Ammon's horn (tissue), 1 donor: ENCODE measurements around the gene KCNJ12.
"Not testable (repeated sequence)": the region's sequence is repeated elsewhere in the genome, so short reads cannot be mapped to it uniquely, and the experiment has no call there.

Experiments used
- DNase-seq: peaks from one replicate; pipeline ENCODE4 v3.0.0-alpha.2; 2016; ENCODE audit warnings: low spot score

Gene KCNJ12

DNA sequence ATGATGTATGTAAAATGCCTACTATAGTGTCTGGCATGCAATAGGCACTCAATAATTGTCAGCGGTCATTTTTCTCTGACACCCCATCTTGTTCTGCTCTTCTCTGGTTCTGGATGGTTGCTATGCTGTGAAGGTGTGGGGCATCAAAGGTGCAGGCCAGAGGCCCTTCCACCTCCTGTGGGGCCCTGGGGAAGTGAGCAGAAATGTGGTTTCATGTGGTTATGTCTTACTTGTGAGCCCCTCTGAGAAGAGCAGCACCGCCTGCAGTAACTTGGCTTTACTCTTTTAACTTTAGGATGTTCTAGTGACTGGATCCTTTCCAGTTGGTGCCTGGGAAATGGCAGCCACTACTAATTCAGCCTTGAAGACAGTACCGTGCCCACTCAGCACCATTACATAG lies 32.1 kb downstream of the KCNJ12 start:
- DNase-seq, result not testable (repeated sequence)

DNA sequence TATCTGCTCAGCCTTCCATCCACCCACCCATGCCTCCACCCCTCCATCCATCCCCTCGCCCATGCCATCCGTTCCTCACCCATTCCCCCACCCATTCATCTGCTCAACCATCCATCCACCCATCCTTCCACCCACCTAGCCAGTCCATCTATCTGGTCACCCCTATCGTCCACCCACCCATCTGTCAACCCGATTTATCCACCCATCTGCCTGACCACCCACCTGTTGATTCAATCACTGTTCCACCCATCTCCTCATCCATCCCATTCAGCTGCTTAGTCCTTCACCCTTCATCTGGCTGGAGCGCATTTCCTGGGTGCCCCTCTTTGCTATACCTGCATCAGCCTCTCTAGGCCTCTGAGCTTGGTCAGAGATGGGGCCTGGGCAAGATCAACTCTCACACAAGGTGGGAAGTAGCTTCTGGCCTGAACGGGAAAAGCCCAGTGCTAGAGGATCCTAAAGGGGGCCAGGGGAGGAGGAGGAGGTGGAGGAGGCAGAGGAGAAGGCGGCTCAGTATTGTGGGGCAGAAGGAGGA lies 32.7 kb downstream of the KCNJ12 start:
- not testable (repeated sequence) for DNase-seq

DNA sequence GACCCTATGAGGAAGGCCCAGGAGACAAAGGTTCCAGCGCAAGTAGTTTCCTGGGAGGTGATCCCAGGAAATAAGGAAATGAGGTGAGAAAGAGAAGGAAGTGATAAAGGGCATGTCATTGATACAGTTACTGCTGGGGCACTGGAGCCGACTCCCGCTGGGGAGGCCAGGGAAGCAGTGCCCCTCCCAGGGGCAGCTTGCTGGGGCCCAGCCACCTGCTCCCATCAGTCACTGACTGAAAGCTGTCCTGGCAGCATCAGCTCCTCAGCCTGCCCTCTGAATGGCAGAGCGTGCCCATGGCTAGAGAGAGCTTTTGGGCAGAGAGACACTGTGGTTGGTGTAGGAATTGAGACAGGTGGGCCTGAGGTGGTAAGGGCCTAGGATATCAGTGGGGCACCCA lies 33.2 kb downstream of the KCNJ12 start:
- DNase-seq, result not testable (repeated sequence)

DNA sequence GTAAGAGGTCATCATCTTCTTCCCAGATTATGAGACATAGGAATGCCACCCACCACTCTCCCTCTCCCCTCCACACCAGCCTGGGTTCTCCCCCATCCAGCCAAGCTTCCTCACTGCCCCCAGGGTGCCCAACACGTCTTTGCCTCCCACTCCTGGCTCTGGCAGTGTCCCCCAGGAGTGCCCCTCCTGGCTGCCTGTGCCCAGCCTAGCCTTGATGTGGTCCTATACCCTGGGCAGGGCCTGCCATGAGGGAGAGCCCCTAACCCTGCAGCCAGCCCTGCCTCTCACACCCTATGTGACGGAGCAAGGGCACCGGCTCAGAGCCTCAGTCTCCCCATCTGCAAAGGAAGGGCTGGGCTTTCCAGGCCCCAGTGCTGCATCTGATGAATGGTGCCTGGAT lies 33.8 kb downstream of the KCNJ12 start:
- DNase-seq, result not testable (repeated sequence)

DNA sequence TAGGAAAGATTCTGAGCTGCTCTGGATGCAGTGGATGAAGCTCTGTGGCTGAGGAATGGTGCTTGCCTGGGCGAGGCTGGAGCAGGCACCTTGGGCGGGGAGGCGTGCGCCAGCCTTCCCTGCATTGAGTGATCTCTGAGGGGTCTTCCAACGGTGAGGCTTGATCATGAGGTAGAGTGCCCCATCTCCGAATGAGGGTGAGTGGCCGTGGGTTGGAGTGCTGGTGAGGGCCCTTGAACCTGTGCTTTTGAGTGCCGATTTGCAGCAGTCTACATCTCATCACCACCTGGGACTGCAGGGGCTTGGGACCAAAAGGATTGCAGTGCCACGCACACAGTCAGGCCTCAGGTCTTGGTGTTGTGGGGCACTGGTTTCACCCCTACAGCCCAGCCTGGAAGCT lies 34.2 kb downstream of the KCNJ12 start:
- not testable (repeated sequence) for DNase-seq

DNA sequence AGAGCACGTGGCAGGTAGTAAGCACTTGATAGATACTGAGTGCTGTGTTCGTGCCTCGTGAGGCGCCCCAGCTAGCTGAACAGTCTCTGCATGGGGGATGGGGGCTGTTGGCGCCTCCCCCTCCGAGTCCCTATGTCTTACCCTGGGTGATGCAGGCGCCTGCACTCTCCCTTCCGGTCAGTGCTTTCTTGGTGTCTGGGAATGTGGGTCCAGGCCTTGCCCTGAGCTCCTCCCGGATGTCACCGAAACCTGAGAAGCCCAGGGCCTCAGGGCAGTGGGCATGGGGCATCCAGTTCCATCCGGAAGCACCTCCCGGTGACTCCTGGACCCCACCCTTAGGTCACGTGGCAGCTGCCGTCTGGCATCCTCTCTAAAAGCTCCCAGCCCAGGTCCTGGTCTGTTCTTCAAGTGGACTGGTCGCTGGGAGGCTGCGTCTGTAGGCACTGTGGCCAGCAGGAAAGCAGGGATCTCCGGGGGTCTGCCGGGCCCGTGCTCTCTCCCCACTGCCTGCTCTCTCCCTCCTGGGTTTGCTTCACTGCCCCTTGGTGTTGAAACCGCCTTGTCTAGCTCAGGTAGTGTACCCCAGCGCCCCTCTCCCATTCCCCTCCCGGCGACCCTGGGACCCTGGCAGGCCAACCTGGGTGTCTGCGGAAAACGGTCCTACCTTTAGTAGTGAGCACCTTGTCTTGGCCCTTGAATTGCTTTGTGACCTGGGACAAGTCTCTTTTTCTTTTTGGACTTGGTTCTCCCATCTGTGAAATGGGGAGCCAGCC lies 34.9 kb downstream of the KCNJ12 start:
- DNase-seq, result not testable (repeated sequence)

DNA sequence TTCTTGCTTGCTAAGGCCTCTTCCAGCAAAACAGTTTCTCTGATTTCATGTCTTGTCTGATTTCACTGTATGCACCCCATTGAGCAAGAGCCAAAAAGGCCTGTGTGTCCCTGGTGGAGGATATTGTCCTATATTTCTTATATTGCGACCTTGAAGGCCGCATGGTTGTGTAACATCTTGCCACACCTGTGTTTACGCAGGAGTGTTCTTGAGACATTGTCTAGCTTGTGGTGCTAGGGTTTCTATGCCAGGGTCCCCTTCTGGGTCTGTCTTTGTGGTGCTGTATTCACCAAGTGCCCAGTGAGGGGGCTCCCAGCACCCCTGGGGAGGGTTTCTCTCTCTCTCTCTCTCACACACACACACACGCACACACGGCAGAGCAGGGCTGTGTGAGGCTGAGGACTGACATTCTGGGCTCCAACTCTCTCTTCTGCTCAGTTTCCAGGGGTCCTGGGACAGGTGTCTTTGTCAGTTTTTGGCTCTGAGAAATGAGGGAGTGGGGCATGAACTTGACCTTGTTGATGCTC lies 35.6 kb downstream of the KCNJ12 start:
- DNase-seq, result not testable (repeated sequence)

DNA sequence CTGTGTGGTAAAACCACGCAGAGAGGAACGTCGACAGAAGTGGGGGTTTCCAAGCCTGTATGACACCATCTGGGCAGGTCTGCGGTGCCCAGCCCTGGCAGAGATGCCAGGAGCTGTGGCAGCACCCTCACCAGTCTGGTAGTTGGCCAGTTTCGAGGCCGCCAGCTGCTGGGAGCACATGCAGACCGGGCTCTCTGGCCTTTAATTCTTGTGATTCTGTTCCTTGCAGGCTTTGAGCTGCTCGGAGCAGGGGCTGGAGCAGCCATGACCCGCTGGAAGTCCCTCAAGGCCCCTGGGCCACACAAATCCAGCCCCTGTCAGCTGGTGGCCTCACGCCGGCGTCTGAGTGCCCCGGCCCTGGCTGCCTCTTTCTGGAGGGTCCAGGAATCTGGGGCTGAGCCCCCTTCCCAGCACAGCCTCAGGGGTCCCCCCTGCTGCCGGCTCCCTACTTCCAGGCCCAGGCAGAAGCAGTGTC lies 36.1 kb downstream of the KCNJ12 start:
- not testable (repeated sequence) for DNase-seq

DNA sequence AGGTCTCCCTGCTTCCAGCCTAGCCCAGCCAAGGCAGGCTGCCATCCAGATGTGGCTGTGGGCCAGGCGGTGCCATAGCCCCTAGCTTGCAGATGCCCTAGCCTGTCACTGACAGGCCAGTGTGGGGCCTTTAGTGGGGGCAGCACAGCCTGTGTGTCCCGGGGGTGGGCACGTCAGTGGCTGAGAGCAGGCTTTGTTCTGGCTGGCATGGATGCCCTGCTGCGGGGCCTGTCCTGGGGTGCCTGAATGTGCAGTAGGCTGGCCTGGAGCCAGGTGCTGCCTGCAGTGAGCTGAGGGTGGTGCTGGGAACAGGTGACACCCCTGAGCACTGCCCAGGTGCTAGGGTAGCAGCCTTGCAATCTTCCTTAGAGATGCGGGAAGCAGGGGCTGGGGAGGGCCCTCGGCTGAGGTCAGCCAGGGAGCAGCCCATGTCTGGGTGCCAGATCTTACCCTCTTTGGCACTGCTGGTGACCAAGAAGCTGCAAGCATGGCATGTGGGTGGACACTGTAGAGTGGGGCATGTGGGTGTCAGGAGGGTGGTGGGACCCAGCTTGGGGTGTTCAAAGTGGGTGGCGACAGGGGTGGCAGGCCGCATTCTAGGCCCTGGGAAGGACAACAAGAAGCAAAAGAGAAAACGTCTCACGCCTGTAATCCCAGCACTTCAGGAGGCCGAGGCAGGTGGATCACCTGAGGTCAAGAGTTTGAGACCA lies 37.6 kb downstream of the KCNJ12 start:
- not testable (repeated sequence) for DNase-seq

DNA sequence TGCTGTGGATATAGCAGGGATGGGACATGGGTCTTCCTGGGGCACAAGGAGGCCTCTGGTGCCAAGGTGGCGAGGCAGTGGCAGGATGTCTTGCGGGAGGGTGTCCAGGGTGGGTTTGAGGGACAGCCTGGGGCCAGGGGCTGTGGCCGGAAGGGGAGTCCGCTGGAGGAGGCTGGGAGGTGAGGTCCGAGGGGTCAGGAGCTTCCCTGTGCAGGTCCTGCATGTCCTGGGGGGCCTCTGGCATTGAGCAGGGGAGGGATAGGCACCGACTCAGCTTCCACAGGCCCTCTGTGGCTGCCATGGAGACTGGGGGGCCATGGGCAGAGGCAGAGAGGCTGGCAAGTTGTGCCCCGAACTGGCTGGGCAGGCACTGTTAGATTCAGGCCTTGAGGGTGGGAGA lies 38.5 kb downstream of the KCNJ12 start:
- DNase-seq, result not testable (repeated sequence)

DNA sequence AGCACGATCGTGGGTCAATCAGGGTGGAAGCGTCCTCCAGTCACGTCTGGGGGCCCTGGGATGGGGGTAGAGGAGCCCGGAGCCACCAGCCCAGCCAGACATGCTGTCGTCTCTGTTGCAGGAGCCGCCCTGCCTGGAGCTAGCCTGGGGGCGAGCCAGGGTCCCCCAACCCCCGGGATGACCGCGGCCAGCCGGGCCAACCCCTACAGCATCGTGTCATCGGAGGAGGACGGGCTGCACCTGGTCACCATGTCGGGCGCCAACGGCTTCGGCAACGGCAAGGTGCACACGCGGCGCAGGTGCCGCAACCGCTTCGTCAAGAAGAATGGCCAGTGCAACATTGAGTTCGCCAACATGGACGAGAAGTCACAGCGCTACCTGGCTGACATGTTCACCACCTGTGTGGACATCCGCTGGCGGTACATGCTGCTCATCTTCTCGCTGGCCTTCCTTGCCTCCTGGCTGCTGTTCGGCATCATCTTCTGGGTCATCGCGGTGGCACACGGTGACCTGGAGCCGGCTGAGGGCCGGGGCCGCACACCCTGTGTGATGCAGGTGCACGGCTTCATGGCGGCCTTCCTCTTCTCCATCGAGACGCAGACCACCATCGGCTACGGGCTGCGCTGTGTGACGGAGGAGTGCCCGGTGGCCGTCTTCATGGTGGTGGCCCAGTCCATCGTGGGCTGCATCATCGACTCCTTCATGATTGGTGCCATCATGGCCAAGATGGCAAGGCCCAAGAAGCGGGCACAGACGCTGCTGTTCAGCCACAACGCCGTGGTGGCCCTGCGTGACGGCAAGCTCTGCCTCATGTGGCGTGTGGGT lies 39.2 kb downstream of the KCNJ12 start:
- DNase-seq, result not testable (repeated sequence)

DNA sequence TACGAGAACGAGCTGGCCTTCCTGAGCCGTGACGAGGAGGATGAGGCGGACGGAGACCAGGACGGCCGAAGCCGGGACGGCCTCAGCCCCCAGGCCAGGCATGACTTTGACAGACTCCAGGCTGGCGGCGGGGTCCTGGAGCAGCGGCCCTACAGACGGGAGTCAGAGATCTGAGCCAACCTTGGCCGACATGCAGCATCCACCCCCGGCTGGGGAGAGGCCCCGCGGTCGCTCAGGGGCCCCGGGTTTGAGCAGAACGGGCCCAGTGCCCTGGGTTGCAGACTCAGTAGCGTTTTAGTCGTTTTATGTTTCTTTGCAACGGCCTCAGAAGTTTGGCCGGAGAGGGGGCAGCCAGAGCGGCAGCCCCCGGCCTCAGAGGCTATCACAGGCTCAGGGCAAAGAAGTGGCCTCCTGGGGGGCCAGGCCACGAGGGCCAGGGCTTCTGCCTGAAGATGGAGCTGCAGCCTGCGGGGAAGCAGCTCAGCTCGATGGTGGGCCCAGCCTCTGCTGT lies 40.4 kb downstream of the KCNJ12 start:
- not testable (repeated sequence) for DNase-seq

DNA sequence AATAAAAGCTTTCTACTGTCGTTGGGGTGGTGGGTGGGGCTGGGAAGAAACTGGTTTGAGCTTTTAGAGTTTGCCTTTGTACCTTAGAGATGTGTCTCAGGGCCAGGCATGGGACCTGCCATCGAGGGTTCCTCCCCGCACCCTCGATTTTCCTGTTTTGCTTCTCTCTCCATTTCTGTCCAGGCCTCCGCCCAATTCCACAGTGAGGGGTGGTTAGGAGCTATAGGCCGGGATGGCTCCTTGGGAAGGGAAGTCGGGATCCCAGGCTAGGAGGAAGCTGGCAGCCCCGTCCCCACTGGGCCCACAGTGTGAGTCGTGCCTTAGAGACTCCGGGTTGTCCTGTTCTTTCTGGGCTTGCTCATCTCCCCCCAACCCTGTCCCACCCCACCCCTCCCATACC lies 41.2 kb downstream of the KCNJ12 start:
- DNase-seq, result not testable (repeated sequence)

DNA sequence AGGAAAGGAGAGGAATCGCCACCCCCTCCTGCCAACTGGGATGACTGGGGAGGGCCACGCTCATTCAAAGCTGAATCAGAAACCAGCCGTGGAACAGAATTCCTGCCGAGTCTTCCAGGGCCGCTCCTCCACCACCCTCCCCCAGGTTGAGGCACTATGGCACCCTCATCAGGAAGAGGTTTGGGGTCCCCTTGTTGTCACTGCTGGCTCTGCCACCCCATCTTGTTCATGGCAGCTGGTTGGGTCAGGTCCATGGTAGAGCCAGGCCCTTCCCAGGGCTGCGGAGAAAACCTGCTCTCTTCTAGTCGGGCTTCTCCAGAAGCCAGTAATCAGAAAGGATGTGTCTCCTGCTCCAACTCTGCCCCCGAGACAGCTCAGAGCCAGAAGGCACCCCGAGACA lies 41.8 kb downstream of the KCNJ12 start:
- no peak for DNase-seq

DNA sequence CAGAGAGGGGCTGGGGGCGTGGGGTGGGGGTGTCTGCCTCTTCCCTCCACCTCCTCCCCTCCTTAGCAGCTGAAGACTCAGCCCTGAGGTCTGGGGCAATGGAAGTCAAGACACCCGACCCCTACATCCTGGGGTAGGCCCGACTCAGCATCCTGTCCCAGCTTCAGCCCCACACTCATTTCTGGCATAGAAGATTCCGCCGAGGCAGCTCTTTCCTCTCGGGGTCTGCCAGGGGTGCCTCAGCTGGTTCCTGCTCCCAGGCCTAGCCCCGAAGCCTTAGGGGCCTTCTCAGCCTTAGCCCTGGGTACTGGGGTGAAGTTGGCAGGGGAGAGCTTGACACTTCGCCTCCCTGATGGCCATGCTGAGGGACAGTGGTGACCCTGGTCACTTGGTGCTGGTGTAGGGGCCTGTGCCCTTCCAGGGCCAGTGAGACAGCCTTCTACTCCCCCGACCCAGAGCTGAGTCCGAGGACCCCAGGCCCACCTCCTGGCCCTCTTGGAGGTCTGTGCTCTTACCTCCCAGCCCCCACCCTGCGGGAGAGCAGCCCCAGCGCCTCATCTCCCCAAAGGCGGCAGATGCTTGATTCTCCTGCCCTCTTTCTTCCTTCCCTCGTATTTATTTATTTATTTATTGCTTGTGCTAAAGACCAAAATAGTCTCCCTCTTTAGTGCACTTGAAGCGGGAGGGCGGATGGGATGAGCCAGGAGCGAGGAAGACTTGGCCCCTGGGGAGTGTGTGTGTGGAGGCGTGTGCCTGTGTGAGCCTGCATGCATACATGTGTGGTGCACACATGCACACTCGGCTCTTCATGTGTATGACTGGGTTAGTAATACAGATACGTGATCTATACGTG lies 42.5 kb downstream of the KCNJ12 start:
- no peak for DNase-seq

DNA sequence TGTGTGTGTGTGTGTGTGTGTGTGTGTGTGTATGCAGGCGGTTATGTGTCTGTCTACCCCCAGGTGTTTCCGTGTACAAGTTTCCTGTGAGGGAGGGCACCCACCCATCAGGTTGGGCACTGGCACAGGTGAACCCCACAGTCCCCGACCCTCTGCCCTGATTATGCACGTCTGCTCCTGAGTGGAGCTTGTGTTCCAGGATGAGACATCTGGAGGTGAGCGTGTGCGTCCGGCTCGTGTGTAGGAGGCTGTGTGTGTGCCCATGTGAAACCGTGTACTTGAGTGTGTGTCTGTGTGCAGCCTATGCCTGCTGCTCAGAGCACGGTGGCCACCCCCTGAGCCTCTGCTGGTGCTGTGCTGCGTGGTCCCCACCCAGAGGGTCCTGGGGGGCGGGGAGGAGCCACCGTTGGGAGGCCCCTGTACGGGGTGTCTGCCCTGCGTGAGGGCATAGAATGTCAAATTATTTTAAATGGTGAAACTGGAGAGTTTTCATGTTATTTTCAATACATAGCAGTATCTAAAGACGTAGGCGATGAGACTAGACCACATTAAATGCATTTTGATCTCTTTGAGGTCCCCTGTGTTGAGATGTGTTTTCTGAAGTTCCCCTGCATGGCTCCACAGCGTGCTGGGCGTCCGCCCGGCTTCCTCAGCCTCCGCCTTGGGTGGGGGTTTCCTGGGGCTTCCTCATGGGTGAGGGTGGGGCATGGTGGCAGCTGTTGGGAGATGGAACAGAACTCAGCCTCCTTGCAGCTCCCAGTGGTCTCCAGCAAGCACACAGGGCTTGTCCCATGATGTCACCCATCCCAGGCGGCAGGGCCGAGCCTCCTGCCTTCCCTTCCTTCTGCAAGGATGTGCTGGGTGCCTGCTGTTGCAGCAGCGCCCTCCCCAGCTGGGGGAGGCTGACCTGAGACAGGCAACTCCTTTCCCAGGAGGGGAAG lies 43.4 kb downstream of the KCNJ12 start:
- DNase-seq, result no peak

DNA sequence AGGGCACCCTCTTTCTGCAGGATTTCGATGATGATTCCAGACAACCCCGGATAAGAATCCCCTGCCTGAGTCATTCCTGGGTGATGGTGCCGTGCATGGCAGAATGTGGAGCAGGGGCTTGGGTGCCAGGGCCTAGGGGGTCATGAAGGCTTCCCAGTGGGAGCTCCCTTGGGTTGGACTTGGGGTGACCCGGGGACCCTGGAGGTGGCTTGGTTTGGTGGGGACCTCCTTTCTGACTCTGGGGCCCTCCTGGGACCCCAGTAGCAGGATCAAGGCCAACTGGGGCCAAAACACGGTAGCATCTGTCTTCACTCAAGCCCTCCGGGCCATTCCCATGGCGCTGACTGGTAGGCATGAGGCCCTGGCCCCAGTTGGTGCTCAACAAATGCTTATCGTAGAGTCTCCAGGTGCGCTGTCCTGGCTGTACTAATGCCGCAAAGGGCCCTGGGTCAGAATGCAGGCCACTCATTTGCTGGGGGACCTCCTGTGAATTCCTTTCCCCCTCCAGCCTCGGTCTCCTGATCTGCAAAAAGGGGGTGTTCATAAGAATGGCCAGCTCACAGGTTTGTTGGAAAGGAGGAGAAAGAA lies 44.4 kb downstream of the KCNJ12 start:
- not testable (repeated sequence) for DNase-seq

DNA sequence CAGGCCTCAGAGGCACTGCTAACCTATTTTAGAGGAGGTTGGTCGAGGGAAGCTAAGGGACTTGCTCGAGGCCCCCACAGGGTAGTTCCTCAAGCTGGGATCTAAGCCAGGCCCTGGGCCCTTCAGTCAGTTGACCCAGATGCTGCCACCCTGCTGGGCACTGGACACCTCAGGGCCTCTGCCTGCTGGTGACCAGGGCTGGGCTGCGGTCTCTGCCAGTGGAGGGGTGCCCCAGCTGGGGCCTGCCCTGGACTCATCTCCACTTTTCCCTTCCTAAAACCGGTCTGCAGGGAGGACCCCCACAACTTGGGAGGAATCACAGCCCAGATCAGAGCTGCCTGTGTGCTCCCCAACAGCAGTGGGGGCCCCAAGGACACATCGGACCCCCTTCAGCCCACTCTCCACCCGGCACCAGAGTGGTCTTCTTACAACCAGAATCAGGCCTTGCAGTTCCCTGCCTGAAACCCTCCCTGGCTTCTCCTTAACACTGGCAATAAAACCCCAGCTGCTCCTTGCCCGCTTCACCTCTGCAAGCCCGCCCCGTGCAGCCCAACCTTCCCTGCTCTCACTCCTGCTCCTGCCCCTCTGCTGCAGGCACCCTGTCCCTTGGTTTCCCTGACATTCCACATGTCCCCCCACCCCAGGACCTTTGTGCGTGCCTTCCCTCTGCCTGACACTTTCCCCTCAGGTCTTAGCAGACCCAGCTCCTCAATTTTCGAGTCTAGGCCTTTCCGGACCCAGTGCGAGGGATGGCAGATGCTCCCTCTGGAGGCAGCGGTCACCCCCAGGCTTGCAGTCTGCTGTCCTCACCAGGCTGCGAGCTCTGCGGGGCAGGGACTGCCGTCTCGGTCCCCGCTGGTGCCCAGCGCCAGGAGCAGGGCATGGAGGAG lies 45.5 kb downstream of the KCNJ12 start:
- DNase-seq, result not testable (repeated sequence)
